K562 treated with DMSO at 1 percent for 4 hours (cell line): ENCODE results near the gene POLR1D. TPM values are rescaled to one million over a fixed set of nuclear protein-coding genes. Genes with fewer than 3 reads are reported as not detected.

Experiments used
- total RNA-seq: library from RNA; unstranded; fragments of 300-600 nt; gene quantifications from 2 replicates; pipeline ENCODE4 v1.2.3, GENCODE V29; 2022; ENCODE audit not compliant: insufficient read depth

The POLR1D gene
- total RNA-seq = 126 and 143 TPM in 2 replicates

GRCh38 chr13:27621366-27622101 is at the start of gene POLR1D:
Gene POLR1D, plus strand, starts transcription at chr13:27621892. Its CDS starts 92 bp downstream, at chr13:27621984.

GRCh38 chr13:27620377-27621115 is 1.1 kb upstream of the POLR1D start, which contains the start of gene LNX2:
Gene LNX2, minus strand, starts transcription at chr13:27620529. Its CDS starts 38,826 bp downstream, at chr13:27581703.

Other genes starting within 250 kb of the POLR1D start
- 123 TPM in 2 replicates for gene GTF3A, start 197.3 kb upstream of the POLR1D start, total RNA-seq
- 30.1 and 46.0 TPM in 2 replicates for gene MTIF3, start 171.3 kb upstream of the POLR1D start, total RNA-seq
- gene LNX2, start 1.4 kb upstream of the POLR1D start, total RNA-seq = 3.3 and 3.5 TPM in 2 replicates
- gene GSX1, start 170.6 kb downstream of the POLR1D start, total RNA-seq = not detected in 2 replicates